HFF-Myc (cell line): Measurements from ENCODE around the gene DNASE1L2.
A peak's percentile ranks its signal among the peaks of the same experiment; 100 is the strongest.
"Not testable (repeated sequence)": the region's sequence is repeated elsewhere in the genome, so short reads cannot be mapped to it uniquely, and the experiment has no call there.

ENCODE experiments used
- DNase-seq: peaks from one replicate; pipeline ENCODE4 v3.0.0-alpha.2; 2011; ENCODE audit warnings: low read depth; ENCODE audit errors: extremely low read depth
- H3K4me3 ChIP-seq: replicated peaks from 2 replicates; pipeline ENCODE4 v1.5.1; 2011; ENCODE audit warnings: low read depth, mild to moderate bottlenecking, control low read depth, low read length
- TF ChIP-seq, protein P1 (sequence below): IDR thresholded peaks from 2 replicates; pipeline ENCODE4 v1.5.1; 2012; ENCODE audit warnings: mild to moderate bottlenecking, low read depth, low read length, control low read depth; ENCODE audit errors: missing control alignments

The DNASE1L2 gene

GRCh38 chr16:2200313-2200712, 35.9 kb upstream of the DNASE1L2 start:
- no peak for DNase-seq
- H3K4me3 ChIP-seq, result no peak overlapping the region
- TF ChIP-seq, protein P1, sequence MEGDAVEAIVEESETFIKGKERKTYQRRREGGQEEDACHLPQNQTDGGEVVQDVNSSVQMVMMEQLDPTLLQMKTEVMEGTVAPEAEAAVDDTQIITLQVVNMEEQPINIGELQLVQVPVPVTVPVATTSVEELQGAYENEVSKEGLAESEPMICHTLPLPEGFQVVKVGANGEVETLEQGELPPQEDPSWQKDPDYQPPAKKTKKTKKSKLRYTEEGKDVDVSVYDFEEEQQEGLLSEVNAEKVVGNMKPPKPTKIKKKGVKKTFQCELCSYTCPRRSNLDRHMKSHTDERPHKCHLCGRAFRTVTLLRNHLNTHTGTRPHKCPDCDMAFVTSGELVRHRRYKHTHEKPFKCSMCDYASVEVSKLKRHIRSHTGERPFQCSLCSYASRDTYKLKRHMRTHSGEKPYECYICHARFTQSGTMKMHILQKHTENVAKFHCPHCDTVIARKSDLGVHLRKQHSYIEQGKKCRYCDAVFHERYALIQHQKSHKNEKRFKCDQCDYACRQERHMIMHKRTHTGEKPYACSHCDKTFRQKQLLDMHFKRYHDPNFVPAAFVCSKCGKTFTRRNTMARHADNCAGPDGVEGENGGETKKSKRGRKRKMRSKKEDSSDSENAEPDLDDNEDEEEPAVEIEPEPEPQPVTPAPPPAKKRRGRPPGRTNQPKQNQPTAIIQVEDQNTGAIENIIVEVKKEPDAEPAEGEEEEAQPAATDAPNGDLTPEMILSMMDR, result no peak

DNA sequence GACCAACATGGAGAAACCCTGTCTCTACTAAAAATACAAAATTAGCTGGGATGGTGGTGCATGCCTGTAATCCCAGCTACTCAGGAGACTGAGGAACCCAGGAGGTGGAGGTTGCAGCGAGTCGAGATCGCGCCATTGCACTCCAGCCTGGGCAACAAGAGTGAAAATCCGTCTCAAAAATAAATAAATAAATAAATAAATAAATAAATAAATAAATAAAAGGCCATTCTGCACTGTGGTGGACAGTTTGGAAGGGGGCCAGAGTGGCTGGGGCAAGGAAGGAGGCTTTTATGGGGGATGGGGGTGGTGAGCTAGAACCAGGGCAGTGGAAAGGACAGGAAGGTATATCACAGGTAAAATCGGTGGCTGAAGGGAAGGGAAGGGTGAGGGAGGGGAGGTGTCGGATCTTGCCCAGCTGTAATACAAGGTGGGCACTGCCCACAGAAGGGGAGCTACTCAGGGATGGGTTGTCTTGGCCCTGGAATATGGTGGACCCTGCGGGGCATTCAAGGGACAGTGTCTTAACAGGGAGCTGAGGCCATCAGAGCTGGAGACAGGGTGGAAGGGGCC, 33.0 kb upstream of the DNASE1L2 start:
- not testable (repeated sequence) for H3K4me3 ChIP-seq, DNase-seq

DNA sequence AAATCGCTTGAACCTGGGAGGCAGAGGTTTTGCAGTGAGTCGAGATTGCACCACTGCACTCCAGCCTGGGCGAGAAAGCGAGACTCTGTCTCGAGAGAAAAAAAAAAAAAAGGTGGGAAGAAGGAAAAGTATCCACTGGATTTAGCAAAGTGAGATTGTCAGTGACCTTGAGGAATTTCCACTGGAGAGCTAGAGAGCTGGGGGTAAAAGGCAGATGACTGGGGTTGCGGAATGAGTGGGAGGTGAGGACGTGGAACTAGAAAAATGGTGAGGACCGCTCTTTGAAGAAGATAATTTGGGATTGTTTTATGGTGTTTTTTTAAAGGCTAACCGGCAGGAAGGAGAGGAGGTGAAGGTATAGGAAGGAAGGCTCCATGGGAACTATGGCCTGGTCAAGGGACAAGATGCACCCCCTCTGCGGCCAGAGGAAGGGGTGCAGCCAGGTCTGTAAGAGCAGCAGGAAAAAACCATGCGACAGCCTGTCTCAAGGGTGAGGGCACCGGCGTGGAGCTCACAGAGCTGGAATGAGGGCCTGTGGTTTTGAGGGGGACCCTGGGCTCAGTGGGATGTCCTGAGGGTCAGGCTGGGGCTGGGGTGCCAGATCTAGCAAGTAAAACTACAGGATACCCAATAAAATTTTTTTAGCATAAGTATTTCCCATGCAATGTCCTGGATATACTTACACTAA, 31.7 kb upstream of the DNASE1L2 start:
- H3K4me3 ChIP-seq, result peak overlapping the region; percentile 84
- TF ChIP-seq, protein P1, result no peak
- DNase-seq, result no peak

DNA sequence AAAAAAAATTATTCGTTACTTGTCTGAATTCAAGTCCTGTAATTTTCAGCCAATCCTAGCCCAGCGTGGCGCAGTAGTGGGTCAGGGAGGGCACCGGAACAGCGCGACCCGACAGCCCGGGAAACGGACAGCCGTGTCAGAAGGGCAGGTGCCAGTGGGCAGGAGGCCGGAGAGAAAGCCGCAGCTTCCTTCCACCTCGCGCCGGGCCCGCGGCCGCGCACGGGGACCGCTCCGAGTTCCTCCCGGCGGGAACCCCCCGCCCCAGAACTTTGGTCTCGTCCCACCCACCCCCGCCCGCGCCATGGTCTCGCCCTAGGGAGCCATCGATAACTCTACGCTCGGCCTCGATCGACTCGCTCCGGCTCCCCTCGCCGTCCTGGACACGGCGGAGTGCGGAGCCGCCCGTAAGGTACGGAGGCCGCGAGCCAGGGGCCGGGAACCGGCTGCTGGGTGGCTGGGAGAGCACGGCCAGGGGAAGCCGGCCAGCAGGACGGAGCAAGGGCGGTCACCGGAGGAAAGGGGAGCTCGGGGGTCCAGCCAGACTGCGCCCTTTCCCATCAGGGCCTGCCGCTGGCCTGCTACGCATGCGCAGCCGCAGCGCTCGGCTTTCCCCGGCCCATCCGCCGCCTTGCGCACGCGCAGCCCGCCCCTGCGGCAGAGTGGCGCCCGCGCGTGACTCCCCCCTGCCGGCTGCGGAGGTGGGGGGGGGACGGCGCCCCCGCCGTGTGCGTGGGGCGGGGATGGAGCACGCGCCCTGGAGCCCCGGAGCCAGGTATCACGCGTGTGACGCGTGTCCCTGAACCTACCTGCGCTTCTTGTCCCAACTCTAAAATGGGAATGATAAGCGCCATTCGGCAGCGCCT, 30.9 kb upstream of the DNASE1L2 start, which contains the start of gene MLST8:
Gene MLST8 (plus strand): TSS at position 351 of the 863 bp plus-strand sequence. CDS start 632 bp downstream, outside the sequence.
- TF ChIP-seq, protein P1, result no peak

DNA sequence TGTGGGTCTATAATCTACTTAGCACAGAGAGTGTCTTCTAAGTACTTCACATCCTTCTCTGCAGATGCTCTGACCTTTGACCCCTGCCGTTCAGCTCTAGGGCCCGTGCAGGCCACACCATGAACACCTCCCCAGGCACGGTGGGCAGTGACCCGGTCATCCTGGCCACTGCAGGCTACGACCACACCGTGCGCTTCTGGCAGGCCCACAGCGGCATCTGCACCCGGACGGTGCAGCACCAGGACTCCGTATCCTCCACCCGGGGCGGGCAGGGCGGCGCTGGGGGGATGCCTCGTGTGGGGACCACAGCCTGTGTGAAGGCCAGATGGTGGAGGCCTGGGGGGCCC, 30.3 kb upstream of the DNASE1L2 start:
- TF ChIP-seq, protein P1, result no peak
- no peak for DNase-seq
- H3K4me3 ChIP-seq, result peak overlapping the region; percentile 84

More for the DNA sequence above, 30.9 kb upstream of the DNASE1L2 start, which contains the start of gene MLST8:
- peak; percentile 49 for DNase-seq
- H3K4me3 ChIP-seq, result peak within 1 kb of the TSS; percentile 84

DNA sequence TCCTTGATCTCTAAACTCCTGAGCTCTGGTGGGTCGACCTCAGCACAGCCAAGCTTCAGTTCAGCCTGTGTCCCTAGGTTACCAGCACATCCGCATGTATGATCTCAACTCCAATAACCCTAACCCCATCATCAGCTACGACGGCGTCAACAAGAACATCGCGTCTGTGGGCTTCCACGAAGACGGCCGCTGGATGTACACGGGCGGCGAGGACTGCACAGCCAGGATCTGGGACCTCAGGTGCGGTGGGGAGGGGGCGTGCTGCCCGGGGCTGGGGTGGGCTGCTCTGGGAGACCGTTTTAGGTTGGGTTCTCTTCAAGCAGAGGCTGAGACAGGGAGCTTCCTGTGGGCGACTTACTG, 29.8 kb upstream of the DNASE1L2 start:
- peak overlapping the region; percentile 84 for H3K4me3 ChIP-seq
- TF ChIP-seq, protein P1, result no peak
- DNase-seq, result no peak
